NCI-H1694 (cell line): ENCODE data around the gene MAP3K12.
A peak's percentile ranks its signal among the peaks of the same experiment; 100 is the strongest.
"Not testable (repeated sequence)": the region's sequence is repeated elsewhere in the genome, so short reads cannot be mapped to it uniquely, and the experiment has no call there.

Experiments used
- DNase-seq: peaks from one replicate; lab custom pipeline; 2025; lab: John Stamatoyannopoulos, UW

MAP3K12 gene

GRCh38 chr12:53489242-53489864 lies 9.9 kb downstream of the MAP3K12 start:
- DNase-seq, result no peak

GRCh38 chr12:53486736-53487487 lies 12.3 kb downstream of the MAP3K12 start:
- no peak for DNase-seq

- no peak for DNase-seq
Observed at GRCh38 chr12:53485955-53486735, 13.1 kb downstream of the MAP3K12 start.

- no peak for DNase-seq
Observed at GRCh38 chr12:53484686-53485575, 14.3 kb downstream of the MAP3K12 start.

- no peak for DNase-seq
Observed at GRCh38 chr12:53483979-53484377, 15.3 kb downstream of the MAP3K12 start.

- no peak for DNase-seq
Observed at GRCh38 chr12:53483225-53483978, 15.9 kb downstream of the MAP3K12 start.

GRCh38 chr12:53482626-53483168 lies 16.6 kb downstream of the MAP3K12 start:
- no peak for DNase-seq

GRCh38 chr12:53481939-53482586 lies 17.2 kb downstream of the MAP3K12 start:
- no peak for DNase-seq

GRCh38 chr12:53481458-53481857 lies 17.8 kb downstream of the MAP3K12 start:
- not testable (repeated sequence) for DNase-seq

GRCh38 chr12:53480491-53481442 lies 18.5 kb downstream of the MAP3K12 start:
- no peak for DNase-seq

- DNase-seq, result no peak
Observed at GRCh38 chr12:53479331-53479730, 19.9 kb downstream of the MAP3K12 start.

GRCh38 chr12:53478865-53479264 lies 20.4 kb downstream of the MAP3K12 start:
- no peak for DNase-seq

- DNase-seq, result peak; percentile 36
Observed at GRCh38 chr12:53476769-53477209, 22.5 kb downstream of the MAP3K12 start.

- no peak for DNase-seq
Observed at GRCh38 chr12:53474819-53475218, 24.4 kb downstream of the MAP3K12 start.

GRCh38 chr12:53474077-53474476 lies 25.2 kb downstream of the MAP3K12 start:
- DNase-seq, result no peak

GRCh38 chr12:53472056-53472582 lies 27.1 kb downstream of the MAP3K12 start:
- DNase-seq, result no peak

- no peak for DNase-seq
Observed at GRCh38 chr12:53468282-53468681, 31.0 kb downstream of the MAP3K12 start.

GRCh38 chr12:53467880-53468279 lies 31.4 kb downstream of the MAP3K12 start:
- no peak for DNase-seq

GRCh38 chr12:53467082-53467481 lies 32.2 kb downstream of the MAP3K12 start:
- no peak for DNase-seq
